Spleen (tissue), 11 donors: Measurements from ENCODE around the gene HMGN4. TPM values are rescaled to one million over a fixed set of nuclear protein-coding genes. Genes with fewer than 3 reads are reported as not detected.
A peak's percentile ranks its signal among the peaks of the same experiment; 100 is the strongest.

Experiments used
- DNase-seq: peaks from one replicate; pipeline ENCODE4 v3.0.0-alpha.2; 2020
- H3K27ac ChIP-seq, 8 donors: fragments of 200-600 bp; sonication (generic) in 7 of 8; 1 replicate in 4 of 8; 2 replicates in 4 of 8; pipeline versions ENCODE4 v1.5.0 to v1.8.0; 2016 to 2021; ENCODE audit warnings: inconsistent platforms in 4 of 8, mild to moderate bottlenecking in 4 of 8, moderate library complexity in 1 of 8
- H3K27me3 ChIP-seq, 7 donors: fragments of 200-600 bp; sonication (generic) in 6 of 7; replicated peaks in 1 of 7; 1 replicate in 4 of 7; 2 replicates in 3 of 7; pipeline versions ENCODE4 v1.5.0 to v1.8.0; 2016 to 2021; ENCODE audit warnings: inconsistent platforms in 3 of 7, mild to moderate bottlenecking in 1 of 7
- H3K36me3 ChIP-seq, 6 donors: fragments of 200-600 bp; sonication (generic) in 5 of 6; 1 replicate in 4 of 6; 2 replicates in 2 of 6; pipeline versions ENCODE4 v1.5.0 to v1.8.0; 2016 to 2021; ENCODE audit warnings: inconsistent platforms in 2 of 6
- H3K4me1 ChIP-seq, 6 donors: fragments of 200-600 bp; sonication (generic) in 5 of 6; 1 replicate in 3 of 6; 2 replicates in 3 of 6; pipeline versions ENCODE4 v1.5.0 to v1.8.0; 2016 to 2021; ENCODE audit warnings: inconsistent platforms in 3 of 6
- H3K4me3 ChIP-seq, 8 donors: fragments of 200-600 bp; sonication (generic) in 7 of 8; 1 replicate in 4 of 8; 2 replicates in 4 of 8; pipeline versions ENCODE4 v1.5.0 to v1.8.0; 2016 to 2021; ENCODE audit warnings: inconsistent platforms in 4 of 8, mild to moderate bottlenecking in 4 of 8, moderate library complexity in 2 of 8
- H3K9me3 ChIP-seq, 8 donors: fragments of 200-600 bp; sonication (generic) in 7 of 8; 1 replicate in 4 of 8; 2 replicates in 4 of 8; pipeline versions ENCODE4 v1.5.0 to v1.8.0; 2016 to 2021; ENCODE audit warnings: inconsistent platforms in 4 of 8
- POLR2A ChIP-seq, 3 donors: fragments of 450-650 bp; IDR thresholded peaks; one replicate each; pipeline ENCODE4 v1.5.1; 2017; ENCODE audit warnings: antibody characterized with exemption in 3 of 3, mild to moderate bottlenecking in 1 of 3
- POLR2AphosphoS5 ChIP-seq, 3 donors: sonication (generic); formaldehyde crosslinking; IDR thresholded peaks; one replicate each; pipeline ENCODE4 v1.5.1; 2017; ENCODE audit warnings: antibody characterized with exemption in 3 of 3
- WGBS, 5 donors: extraction: QIAGEN DNeasy Blood & Tissue Kit in 3 of 5; methylation state at CpG; one replicate each; pipeline versions ENCODE4 v1.1.5 to v1.1.7; 2013 to 2018; 5-methylcytosine and 5-hydroxymethylcytosine counted together
- intact Hi-C: fragments of 100-400 bp; cut with DNase I; formaldehyde crosslinking; loops from one replicate; pipeline ENCODE4 v1.15.0; 2023; ENCODE audit warnings: low total_unique reads
- polyA plus RNA-seq, 3 donors: library from polyadenylated mRNA; stranded (reverse); fragments of 200-250 nt; gene quantifications; one replicate each; pipeline ENCODE4 v1.2.1, GENCODE V29; 2013
- total RNA-seq, 7 donors: library from RNA; depleted of rRNA in 3 of 7; stranded (reverse); fragments of >200 nt in 3 of 7; fragmentation: NEBNext Ultra II Directional in 4 of 7; extraction: Animal tissue kit (Norgen Biotek cat#: 25700) in 4 of 7; gene quantifications; one replicate each; pipeline versions ENCODE4 v1.1.0 to v1.2.1, GENCODE V29; 2016 to 2021
- TF ChIP-seq, protein P1 (sequence below), 11 experiments: fragments of 200-600 bp in 7 of 11; fragments of 450-650 bp in 4 of 11; sonication (generic) in 4 of 11; IDR thresholded peaks in 8 of 11; conservative IDR thresholded peaks in 3 of 11; 1 replicate in 7 of 11; 2 replicates in 4 of 11; pipeline versions ENCODE4 v1.4.0 to v1.8.0; 2016 to 2021; ENCODE audit warnings: antibody characterized with exemption in 11 of 11, inconsistent platforms in 4 of 11, mild to moderate bottlenecking in 1 of 11
- donor health status: healthy with polysubstance abuse.
- donor health status: DM: no; HTN: no; CAD: no; lungs with moderate emphysema.
- donor health status: DM: no; HTN: no; CAD: no.
- donor health status: Bipolar disorder and iron deficiency.
- donor health status: healthy.
- donor health status: DM: no; HTN: no; CAD: no.
- donor health status: DM: yes; HTN: yes; CAD: no.

Gene HMGN4
- total and polyA plus RNA-seq, 10 donors: 33.3 to 68.4 (median 52.9) TPM

DNA sequence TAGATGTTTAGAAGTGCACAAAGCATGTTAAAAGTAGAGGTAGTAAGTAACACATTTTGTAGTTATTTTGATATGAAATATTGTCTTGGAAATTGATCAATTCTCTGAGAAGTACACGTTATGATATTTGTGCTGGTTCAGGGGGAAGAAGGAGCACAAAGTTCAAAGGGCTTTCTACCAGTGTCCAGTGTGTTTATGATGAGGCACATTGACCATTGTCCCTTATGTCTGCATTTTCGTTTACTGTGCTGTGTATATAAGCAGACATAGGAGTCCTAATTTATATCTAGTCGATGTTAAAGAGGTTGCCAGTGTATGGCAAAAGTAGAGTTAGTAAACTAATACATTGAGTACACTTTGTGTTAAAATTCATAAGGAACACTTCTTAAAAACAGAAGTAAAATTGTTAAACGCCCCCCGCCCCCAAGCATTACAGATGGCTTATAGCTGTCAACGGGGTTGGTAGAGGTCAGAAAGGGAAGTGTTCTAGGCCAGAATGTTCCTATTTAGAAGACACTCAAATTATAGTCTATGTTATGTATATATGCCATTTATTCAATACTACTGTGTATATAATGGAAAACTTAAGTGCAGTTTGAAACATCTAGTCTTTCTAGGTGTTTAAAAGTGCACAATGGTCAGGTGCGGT lies 13.3 kb upstream of the HMGN4 start:
- no peak overlapping the region for H3K4me3 ChIP-seq
- H3K27ac ChIP-seq: peak overlapping the region in 2 of 8 donors; percentile 33 to 40
- peaks cover 4 to 49% (median 29%) of the 10 kb centered on the region in 6 donors for H3K4me1 ChIP-seq
- intact Hi-C loops: no loop called here
- 69 to 85% (median 74%) methylated on average over 7 of the region's 7 CpGs for WGBS, 5 donors
- H3K36me3 ChIP-seq: no peaks in the 10 kb centered on the region
- no peak for DNase-seq
- no peak for TF ChIP-seq POLR2A (IDR thresholded peaks at IDR 0.05)
- TF ChIP-seq, protein P1, sequence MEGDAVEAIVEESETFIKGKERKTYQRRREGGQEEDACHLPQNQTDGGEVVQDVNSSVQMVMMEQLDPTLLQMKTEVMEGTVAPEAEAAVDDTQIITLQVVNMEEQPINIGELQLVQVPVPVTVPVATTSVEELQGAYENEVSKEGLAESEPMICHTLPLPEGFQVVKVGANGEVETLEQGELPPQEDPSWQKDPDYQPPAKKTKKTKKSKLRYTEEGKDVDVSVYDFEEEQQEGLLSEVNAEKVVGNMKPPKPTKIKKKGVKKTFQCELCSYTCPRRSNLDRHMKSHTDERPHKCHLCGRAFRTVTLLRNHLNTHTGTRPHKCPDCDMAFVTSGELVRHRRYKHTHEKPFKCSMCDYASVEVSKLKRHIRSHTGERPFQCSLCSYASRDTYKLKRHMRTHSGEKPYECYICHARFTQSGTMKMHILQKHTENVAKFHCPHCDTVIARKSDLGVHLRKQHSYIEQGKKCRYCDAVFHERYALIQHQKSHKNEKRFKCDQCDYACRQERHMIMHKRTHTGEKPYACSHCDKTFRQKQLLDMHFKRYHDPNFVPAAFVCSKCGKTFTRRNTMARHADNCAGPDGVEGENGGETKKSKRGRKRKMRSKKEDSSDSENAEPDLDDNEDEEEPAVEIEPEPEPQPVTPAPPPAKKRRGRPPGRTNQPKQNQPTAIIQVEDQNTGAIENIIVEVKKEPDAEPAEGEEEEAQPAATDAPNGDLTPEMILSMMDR (IDR thresholded peaks at IDR 0.05 in 8 of 11, conservative IDR thresholded peaks at IDR 0.05 in 3 of 11): no peak
- no peaks in the 10 kb centered on the region for H3K27me3 ChIP-seq
- no peaks in the 10 kb centered on the region for H3K9me3 ChIP-seq

GRCh38 chr6:26525838-26526237 lies 12.3 kb upstream of the HMGN4 start:
- WGBS, 5 donors: 55 to 89% (median 69%) methylated on average over 2 of the region's 2 CpGs
- H3K27ac ChIP-seq: no peak overlapping the region
- no peak for TF ChIP-seq POLR2A (IDR thresholded peaks at IDR 0.05)
- TF ChIP-seq, protein P1 (IDR thresholded peaks at IDR 0.05 in 8 of 11, conservative IDR thresholded peaks at IDR 0.05 in 3 of 11): no peak
- TF ChIP-seq POLR2AphosphoS5 (IDR thresholded peaks at IDR 0.05): no peak
- no peak overlapping the region for H3K4me3 ChIP-seq
- DNase-seq: no peak
- intact Hi-C loops: no loop called here
- H3K36me3 ChIP-seq: no peaks in the 10 kb centered on the region
- H3K27me3 ChIP-seq: no peaks in the 10 kb centered on the region
- H3K9me3 ChIP-seq: no peaks in the 10 kb centered on the region
- peaks cover 4 to 43% (median 23%) of the 10 kb centered on the region in 6 donors for H3K4me1 ChIP-seq

DNA sequence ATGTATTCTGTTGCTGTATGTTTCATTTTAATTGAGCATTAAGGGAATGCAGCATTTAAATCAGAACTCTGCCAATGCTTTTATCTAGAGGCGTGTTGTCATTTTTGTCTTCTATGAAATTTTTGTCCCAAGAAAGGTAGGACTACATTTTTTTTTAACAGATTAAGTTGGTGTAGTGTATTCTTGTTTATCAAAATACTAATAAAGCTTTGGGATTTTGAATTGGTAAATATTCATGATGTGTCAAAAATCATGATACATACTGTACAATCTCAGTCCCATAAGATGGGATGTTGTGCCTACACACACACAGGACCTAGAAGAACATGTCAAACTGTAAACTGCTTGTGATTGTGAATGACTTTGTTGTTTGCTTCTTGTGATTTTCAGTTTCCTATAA lies 11.2 kb upstream of the HMGN4 start:
- intact Hi-C loops: no loop called here
- Histone ChIP-seq H3K27me3 (no peaks in the 10 kb centered on the region), H3K9me3 (no peaks in the 10 kb centered on the region), H3K27ac (no peak overlapping the region), H3K4me1 (peaks cover 4 to 36% (median 21%) of the 10 kb centered on the region in 6 donors), H3K4me3 (no peak overlapping the region), H3K36me3 (no peaks in the 10 kb centered on the region)
- no peak for DNase-seq
- TF ChIP-seq POLR2AphosphoS5 (IDR thresholded peaks at IDR 0.05): no peak
- TF ChIP-seq, protein P1 (IDR thresholded peaks at IDR 0.05 in 8 of 11, conservative IDR thresholded peaks at IDR 0.05 in 3 of 11): no peak
- no peak for TF ChIP-seq POLR2A (IDR thresholded peaks at IDR 0.05)
- WGBS, 5 donors: 93 to 100% (median 98%) methylated on average over 1 of the region's 1 CpG

- 89 to 100% (median 94%) methylated on average over 2 of the region's 2 CpGs for WGBS, 5 donors
- Histone ChIP-seq H3K36me3 (no peaks in the 10 kb centered on the region), H3K9me3 (no peaks in the 10 kb centered on the region), H3K27me3 (no peaks in the 10 kb centered on the region), H3K4me1 (peaks cover 7 to 33% (median 21%) of the 10 kb centered on the region in 6 donors), H3K4me3 (no peak overlapping the region), H3K27ac (no peak overlapping the region)
- no peak for TF ChIP-seq POLR2A (IDR thresholded peaks at IDR 0.05)
- no peak for TF ChIP-seq POLR2AphosphoS5 (IDR thresholded peaks at IDR 0.05)
- TF ChIP-seq, protein P1 (IDR thresholded peaks at IDR 0.05 in 8 of 11, conservative IDR thresholded peaks at IDR 0.05 in 3 of 11): no peak
- intact Hi-C loops: loop anchor here (10.0 kb wide), 1 partner anchor 85 kb away; the partner anchor contains the start of gene BTN3A3
- DNase-seq: no peak
Measured at GRCh38 chr6:26530203-26530602, 8.0 kb upstream of the HMGN4 start.
